NCI-H510A (cell line): ENCODE measurements around the gene PLB1.

Experiments
- DNase-seq: peaks from one replicate; lab custom pipeline; 2025; lab: John Stamatoyannopoulos, UW

The PLB1 gene

GRCh38 chr2:28499282-28499681, 3.4 kb downstream of the PLB1 start:
- DNase-seq, result no peak

DNA sequence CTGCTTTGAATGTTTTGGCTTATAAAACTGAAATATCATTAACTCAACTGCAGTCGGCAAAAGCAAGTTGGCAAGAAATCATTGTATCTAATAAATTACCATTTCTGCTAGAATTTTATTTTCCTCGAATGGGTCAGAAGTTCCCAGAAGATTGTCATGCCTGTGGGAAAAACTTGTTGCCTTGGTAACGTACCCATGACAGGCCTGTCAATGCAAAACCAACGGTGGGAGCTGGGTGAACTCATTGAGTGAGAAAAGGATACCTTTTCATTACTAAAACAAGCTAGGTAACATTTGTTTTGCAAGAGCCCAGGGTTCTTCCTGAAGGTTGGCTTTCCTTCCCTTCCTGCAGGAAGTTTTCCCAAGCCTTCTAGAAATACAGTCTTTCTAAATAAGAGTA, 9.5 kb downstream of the PLB1 start:
- no peak for DNase-seq

- no peak for DNase-seq
Observed at GRCh38 chr2:28506112-28506910, 10.5 kb downstream of the PLB1 start.

- peak; percentile 59 for DNase-seq
Observed at GRCh38 chr2:28507796-28508764, 12.2 kb downstream of the PLB1 start.

DNA sequence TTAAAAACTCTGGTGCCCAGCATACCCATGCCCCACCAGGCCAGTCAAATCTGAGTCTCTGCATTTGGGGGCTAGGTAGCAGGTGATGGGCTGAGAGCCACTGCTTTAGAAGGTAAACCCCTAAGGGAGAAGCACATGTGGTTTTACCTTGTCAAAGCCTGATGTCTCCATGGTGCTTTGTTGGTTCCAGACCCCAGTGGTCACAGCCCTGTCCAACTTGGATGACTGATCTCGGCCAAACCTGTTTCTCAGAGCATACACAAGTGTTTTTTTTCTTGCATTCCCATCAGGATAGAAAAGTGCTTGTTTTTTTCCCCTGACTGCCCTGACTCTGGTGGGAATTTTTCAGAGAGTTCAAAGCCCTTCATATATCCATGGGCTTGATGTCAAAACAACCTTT, 13.5 kb downstream of the PLB1 start:
- DNase-seq, result no peak

DNA sequence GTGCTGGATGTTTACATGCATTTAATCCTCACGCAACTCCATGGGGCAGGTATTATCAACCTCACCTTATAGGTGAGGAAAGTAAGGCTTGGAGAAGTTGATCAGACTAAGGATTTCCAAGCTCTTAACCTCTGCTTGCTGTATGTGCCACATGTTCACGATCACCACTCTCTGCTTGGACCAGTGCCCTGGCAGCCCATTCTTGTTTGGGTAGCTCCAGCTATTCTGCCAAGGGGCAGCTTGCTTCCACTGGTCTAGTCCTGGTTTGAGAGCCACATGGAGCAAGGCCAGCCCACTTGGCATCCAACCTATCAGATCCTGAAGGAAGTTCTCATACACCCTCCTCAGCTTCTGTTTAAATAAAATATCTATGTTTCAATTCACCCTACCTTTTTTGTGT, 14.3 kb downstream of the PLB1 start:
- DNase-seq, result no peak

- no peak for DNase-seq
Observed at GRCh38 chr2:28511871-28512606, 16.2 kb downstream of the PLB1 start.

- DNase-seq, result no peak
Observed at GRCh38 chr2:28512607-28512965, 16.7 kb downstream of the PLB1 start.

GRCh38 chr2:28513097-28513496, 17.2 kb downstream of the PLB1 start:
- DNase-seq, result no peak

DNA sequence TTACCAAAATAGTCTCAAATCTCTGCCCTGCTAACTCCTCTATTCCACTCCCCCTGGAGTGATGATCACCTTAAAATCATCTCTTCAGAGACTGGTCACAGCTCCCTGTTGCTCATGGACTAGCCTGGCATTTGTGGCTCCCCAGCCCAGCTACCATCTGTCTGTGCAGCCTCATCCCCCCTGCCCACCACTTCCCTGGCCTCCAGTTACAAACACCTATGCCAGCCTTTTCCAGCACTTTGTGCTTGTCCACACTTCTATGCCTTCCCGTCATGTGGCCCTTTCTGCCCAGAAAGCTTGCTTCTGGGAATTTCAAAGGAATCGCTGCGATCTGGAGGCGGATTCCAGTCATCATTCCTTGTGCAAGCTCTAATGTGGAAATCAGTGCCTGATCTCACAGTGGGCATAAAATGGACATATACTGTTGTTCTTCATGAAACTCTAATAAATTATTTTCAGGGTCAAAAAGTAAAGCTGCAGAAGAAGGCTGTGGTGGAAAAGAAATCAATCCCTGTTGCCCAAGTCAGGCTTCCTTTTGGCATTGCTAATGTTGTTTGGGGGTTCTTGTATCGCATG, 19.4 kb downstream of the PLB1 start:
- DNase-seq, result no peak

DNA sequence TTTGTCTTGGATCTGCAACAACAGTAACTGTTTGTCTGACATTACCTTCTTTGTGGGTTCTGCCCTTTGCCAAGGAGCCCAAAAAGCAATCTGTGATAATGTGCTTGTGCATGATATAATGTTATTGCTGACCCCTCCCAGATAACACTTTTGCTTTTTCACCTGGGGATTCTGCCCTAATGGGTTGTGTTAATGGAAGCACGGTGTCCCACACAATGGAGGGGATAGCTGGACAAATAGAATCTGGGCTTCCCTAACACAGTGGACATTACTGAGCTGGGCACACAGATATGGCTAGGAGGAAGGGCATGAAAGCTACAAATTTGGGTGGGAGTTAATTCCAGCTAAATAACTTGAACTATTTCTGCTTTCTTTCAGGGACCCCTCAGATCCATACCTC, 20.6 kb downstream of the PLB1 start:
- DNase-seq, result no peak

DNA sequence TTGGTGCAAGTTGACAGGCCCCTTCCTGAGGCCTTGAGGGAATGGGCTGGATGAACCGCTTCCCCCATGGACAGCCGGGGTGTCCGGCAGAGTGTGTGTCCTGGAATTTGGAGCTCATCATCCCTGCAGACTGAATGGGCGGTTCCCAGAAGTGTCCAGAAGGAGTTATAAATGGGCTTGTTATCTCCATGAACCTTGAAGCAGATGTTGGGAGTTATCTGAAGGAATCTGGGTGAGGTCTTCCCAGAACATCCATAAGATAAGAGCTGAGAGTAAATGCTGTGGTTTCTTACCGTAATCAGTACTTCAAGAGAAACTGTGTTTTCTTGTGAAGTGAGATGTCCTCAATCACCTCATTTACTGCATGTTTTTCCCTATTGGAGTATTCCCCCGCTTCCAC, 21.1 kb downstream of the PLB1 start:
- DNase-seq, result no peak

DNA sequence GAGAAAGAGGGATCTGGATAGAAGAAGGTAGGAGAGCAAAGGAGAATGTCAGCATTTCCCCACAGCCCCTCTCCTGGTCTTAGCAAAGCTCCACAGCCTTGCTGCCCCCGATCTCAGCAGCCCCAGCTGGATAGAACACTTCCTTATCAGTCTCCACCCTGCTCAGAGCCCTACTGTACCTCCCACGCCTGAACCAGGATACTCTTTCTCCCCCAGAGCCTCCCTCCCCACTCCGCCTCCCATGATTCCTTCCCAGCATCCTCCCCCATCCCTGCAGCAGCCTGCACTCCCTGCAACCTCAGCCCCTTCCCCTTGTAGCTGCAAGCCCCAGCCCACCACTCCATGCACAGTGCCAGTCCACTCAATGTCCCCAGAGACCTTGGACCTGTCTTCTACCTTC, 25.8 kb downstream of the PLB1 start:
- no peak for DNase-seq

- DNase-seq, result no peak
Observed at GRCh38 chr2:28522481-28522880, 26.6 kb downstream of the PLB1 start.

DNA sequence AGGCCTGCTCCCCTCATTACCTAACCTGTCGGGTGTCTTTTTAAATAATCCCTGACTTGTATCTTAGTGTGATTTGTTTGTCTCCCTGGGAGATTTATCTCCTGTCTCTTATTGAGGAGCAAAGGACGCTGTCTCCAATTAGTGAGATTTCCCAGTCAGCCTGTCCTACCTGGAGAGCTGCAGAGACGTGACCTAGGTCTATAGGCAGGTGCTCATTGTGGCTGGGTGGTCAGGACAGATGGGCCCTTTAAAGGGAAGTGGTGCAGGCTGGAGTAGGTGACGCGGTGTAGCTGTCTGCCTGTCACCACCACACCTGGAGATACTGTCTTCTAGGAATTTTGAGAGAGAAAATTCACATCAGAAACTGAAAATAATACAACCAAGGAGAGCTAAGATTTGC, 28.0 kb downstream of the PLB1 start:
- peak; percentile 12 for DNase-seq

- no peak for DNase-seq
Observed at GRCh38 chr2:28525481-28525880, 29.6 kb downstream of the PLB1 start.

- DNase-seq, result no peak
Observed at GRCh38 chr2:28526527-28527132, 30.8 kb downstream of the PLB1 start.

GRCh38 chr2:28527196-28527595, 31.3 kb downstream of the PLB1 start:
- no peak for DNase-seq

- DNase-seq, result no peak
Observed at GRCh38 chr2:28528206-28528605, 32.3 kb downstream of the PLB1 start.

GRCh38 chr2:28530782-28531181, 34.9 kb downstream of the PLB1 start:
- DNase-seq, result no peak

- DNase-seq, result no peak
Observed at GRCh38 chr2:28532399-28532798, 36.5 kb downstream of the PLB1 start.
